NK-92 treated with Interleukin-12 subunit alpha and Interleukin-12 subunit beta, amount 100 ng/mL, for 24 hours (cell line): ENCODE data around the gene POLR2F.

Source experiments
- DNase-seq: peaks from one replicate; lab custom pipeline; 2025; lab: John Stamatoyannopoulos, UW

POLR2F gene

DNA sequence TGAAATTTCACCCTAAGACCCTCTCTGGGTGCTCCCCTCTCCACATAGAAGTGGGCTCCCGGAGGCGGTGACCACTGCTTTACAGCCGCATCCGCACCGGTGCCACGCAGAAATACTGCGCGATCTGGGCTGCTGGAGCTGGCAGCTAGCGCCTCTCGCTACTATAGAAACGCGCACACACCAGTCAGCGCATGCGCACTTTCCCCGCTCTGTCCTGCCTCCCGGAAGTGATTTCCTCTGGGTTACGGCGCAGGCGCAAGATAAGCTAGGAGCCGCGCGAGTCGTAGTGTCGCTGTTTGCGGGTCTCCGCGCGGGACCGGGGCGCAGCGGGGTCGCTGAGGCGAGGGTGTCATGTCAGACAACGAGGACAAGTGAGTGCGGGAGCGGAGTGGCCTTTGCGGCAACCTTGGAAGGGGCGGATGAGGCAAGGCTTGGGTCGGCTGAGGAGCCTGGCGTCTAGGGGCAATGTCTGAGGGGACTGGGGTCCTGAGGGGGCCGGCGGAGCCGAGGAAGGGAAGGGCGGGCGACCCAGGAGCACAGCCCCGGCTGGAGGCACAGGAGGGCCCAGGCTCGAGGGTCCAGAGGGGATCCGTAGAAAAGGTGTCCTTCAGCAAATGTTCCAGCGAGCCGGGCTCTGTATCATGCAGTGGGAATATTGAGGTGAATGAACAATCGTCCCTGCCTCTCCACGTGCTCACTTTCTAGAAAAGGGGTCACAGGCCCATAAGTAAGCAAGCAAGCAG is at the start of gene POLR2F, which contains the start of gene C22orf23:
POLR2F (plus strand) TSS at position 263 of the 743 bp plus-strand sequence; CDS start at position 352, 89 bp downstream.
C22orf23 (minus strand) TSS at position 165 of the 743 bp plus-strand sequence. CDS start 452 bp downstream, outside the sequence.
- peak; percentile 86 for DNase-seq

DNA sequence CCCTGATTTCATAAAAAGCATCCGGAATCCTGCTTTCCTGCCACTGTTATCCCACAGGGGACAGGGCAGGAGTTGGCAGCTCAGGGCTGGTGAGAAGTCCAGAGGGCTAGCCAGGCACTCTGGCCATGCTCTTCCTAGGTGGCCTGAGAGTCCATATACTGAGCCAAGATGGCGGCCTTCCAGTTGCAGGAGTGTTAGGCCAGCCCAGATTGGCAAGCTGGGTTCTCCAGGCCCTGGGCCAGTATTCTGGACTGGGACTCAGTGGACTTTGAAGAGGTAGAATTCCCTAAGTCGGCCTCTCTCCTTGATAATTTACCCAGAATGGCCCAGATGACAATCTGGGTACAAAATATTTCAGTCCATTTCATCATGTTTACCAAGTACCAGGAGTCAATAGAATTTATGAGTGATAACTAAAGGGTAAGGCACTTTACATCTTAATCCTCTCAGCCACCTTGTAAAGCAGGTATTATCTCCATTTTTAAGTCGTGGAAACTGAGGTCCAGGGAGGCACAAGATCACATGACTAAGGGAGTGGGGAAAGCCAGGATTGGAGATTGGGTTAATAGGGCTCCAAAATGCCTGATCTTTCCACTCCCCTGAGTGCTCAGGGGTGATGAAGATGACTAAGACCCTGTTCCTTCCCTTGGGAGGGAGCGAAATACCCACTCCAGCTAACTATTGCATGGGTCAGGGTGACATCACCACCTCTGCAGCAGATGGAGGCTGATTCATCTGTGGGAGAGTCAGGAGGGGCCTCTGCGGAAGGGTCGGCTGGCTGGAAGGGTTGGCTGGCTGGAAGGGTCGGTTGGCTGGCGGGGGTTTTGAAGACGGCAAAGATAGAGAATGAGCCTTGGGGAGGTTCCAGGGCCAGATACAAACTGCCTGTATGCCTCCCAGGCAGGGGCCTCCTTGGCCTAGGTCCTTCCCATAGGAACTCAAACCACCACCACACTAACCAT is 48.6 kb upstream of the POLR2F start:
- no peak for DNase-seq

DNA sequence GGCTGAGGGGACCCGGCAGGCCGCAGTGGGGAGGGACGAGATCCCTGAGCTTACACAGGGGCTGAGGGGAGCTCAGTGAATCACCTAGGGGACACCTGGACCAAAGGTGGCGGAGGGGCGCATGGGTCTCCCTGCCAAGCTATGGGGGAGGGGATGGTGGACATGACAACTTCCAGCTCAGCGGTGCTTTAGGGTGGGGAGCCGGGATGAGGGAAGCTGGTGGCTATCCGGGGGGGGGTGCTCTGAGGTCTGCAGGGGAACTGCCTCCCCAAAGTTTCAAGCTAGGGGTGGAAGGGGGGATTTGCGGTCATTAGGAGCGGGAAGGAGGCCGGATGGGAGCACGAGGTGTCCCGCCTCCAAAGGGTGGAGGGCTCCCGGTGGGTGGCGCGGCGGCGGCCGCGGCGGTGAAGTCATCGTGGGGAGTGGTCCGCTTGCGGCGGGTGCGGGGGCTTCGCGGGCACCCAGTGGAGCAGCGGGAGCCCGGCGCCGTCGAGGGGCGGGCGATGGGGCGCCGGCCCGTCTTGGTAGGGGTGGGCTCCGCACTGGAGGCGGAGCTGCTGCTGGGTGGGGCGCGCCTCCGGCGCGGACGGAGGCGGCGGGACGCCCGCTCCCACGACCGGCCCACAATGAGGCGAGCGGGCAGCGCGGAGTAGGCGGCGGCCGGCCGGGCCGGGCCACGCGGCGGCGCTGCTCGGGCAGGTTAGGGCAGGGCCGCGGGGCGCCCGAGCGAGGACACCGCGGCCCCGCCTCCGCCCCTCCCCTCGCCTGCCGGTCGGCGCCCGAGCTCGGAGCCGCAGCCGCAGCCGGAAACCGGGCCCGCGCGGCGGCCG is 47.8 kb upstream of the POLR2F start, which contains the start of gene MICALL1:
MICALL1 (plus strand) TSS at position 764 of the 830 bp plus-strand sequence. CDS start 126 bp downstream, outside the sequence.
- peak; percentile 25 for DNase-seq

DNA sequence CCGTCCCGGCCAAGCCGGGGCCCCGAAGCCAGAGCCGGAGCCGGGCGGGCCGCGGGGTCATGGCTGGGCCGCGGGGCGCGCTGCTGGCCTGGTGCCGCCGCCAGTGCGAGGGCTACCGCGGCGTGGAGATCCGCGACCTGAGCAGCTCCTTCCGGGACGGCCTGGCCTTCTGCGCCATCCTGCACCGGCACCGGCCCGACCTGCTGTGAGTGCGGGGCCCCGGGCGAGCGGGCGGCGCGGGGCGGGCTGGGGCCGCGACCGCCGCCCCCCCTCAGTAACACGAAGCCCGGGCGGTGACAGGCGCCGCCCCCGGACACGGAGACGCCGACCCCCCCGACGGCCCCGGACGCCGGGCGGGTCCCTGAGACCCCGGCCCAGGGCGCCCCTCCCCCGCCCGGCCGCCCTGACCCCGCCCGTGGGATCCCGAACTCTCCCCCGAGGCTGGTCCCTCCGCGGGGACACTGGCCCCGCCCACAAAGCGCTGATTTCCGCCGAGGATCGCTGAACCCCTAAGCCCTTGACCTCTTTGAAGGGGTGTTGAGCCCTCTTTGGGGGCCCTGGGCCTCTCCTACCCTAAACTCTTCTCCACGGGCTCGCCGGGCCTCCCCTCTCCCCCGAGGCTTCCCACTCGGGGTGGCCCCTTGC is 47.0 kb upstream of the POLR2F start:
- no peak for DNase-seq

DNA sequence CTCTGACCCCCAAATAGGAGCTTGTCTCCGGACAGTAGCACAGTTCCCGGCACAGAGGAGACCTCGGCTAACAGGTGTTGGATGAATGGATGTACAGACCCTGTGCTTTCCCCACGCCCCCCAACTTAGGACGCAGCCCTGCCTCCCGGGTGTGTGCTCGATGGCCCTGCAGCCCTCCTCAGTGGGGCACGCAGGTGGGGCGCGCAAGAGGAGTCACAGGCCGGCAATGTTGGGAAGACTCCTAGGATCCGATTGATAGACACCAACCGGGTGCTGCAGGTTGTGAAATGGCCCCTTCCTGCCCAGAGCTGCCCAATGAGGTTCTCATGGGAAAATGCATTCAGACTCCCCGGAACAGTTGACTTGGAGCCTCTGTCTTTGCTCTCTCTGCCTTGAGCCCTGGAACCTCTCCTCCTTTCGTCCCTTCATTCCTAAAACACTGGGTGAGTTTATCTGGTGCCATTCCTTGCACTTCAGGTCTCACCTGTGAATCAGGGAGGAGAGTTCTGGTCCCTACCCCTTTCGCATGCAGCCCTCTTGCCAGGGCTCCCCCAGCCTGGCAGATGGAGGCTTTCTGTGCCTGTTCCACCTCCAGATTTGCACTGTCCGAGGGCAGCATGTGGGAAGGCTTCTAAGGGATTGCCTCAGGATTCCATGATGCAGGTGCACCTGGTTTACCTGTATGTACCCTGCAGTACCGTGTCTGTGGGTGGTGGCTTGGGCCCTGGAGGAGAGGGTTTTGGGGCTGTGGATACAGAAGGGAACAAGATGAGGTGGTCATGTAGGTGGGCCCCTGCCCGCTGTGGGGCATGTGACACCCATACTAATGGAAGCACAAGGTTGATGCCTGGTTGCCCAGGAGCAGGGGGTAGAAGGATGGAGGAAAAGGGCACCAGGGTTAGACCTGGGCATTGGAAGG is 46.2 kb upstream of the POLR2F start:
- no peak for DNase-seq

DNA sequence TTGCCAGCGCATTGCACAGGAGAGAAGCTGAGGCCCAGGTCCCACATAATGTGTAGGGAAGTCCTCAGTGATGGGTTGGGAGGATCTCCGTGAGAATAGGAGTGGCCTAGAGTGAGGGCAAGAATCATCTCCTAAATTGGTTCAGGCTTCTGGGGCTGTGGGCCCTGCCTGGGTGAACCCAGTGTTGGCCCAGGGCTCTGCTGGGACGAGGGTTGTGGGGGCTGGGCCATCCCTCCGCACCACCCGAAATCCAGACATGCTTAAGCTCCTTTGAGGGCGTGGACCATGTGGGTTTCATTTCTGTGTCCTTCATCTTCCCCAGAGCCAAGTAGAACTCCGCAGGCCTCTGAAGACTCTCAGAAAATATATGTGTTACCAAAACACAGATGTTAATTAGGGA is 43.7 kb upstream of the POLR2F start:
- DNase-seq = no peak

DNA sequence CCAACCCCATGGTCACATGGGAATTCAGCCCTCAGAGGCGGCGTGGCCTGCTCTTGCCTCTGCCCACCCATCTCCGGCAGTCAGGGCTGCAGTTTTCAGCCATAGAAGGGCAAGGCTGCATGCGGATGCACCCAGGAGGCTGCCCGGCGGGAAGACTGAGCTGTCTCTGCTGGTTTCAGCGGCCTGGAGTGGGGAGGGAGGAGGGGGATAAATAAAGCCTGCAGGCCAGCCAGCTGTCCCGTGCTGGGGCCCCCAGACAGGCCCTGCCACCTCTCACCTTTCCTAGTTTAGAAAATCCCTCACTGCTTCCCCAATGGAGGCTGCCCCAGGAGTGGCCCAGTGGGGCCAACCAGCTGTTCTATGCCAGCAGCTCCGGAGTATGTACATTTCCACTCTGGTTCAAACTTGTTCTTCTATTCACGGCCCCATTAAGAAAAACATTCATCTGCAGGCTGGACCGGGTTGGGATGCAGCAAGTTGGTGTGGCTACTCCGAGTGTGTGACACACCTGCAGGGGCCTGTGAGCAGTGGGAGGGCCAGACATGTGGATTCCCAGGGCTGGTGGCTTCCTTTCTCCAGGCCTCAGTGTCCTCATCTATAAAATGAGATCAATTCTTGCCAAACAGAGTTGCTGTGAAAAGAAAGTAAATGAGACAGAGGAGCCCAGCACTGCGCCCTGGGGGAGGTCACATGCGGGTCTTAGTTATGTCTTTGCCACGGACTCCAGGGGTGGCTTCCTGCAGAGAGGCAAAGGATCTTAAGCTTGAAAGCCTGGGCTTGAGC is 42.4 kb upstream of the POLR2F start:
- no peak for DNase-seq

DNA sequence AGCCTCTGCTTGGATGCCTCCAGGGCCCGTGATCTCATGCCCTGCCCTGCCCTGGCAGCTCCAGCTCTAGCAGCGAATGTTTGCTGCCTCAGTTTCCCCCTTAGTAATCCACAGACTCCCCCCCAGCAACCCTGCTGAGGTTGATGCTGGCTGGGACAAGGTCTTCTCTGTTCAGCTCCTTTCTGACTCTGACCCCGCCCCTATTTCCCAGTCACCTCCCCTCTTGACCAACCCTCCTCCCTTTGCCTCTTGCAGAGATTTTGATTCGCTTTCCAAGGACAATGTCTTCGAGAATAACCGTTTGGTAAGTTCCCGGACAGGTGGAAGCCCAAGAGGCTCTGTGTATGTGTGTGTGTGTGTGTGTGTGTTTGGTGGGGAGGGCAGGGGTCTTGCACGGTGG is 41.8 kb upstream of the POLR2F start:
- no peak for DNase-seq

DNA sequence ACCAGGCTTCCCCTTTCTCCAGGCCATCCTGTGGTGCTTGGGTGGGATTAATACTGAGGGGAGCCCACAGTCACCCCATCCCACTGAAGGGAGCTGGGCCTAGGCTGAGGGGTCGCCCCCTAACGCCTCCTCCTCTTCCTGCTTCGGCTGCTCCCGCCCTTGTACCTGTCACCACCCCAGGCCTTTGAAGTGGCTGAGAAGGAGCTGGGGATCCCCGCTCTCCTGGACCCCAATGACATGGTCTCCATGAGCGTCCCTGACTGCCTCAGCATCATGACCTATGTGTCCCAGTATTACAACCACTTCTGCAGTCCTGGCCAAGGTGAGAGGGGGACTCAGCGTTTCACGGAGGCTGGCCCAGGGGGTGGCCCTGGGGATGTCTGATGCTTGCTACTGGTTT is 41.3 kb upstream of the POLR2F start:
- no peak for DNase-seq

DNA sequence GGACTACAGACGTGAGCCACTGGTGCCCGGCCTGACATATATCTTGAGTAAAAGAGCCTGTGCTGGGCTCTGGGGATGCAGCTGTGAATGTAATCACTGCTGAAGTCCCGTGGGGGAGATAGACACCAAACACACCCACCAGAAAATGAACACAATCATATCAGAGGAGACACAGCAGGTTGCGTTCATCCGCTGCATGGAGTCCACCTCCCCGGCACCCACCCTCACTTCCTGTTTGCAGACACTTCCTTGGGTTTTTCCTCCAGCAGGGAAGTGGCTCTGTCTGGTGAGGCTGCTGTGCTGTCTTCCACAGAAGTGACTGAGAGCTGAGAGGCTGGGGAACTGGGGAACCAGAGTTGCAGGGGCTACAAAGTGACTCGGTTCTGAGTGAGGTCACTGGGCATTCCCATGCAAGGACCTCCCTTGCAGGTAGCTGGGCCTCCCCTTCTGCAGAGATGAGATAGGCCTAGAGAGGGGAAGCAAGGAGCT is 40.2 kb upstream of the POLR2F start:
- no peak for DNase-seq

DNA sequence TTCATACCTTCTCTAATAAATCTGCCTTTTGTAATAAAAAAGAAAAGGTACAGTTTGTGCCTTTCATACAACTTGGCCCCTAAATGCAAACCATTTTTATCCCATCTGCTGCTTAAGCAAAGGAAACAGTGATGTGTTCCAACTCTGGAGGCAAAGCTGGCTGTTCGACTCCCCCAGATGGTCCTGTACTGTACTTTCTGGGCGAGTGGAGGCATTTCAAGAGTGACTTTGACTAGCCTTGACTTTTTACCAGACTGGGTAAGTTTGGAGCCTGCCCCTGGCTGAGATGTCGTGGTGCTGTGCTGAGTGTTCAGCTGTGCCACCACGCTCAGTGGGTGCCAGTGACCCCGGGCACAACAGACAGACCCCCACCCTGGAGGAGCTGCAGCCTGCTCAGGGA is 37.2 kb upstream of the POLR2F start:
- no peak for DNase-seq

DNA sequence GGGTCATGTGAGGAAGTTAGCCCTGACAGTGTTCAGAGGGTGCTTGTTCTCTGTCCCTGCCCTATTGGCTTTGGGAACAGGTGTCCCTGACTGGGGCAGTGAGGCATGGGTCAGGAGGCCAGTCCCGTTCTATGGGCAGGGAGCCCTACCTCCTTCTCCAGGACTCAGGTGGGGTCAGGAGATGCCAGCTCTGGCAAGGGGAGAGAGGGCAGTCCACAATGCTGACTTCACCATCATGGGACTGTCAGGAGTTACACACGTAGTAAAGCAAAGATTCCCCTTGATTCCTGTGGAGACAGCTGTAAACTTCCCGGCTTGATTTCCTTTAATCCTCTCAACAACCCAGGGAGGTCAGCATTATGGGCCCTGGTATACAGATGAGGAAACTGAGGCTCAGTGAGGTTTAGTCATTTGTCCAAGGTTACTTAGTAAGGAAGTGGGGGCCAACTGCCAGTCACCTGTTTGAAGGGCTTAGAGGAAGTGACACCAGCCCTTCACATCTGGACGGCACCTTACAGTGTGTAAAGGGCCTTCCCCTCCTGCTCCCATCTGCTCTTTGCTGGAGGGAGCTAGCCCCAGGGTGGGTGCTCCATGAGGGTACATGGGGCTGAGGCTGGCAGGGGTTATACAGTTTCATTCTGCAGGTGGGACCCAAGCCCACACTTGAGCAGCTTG is 35.5 kb upstream of the POLR2F start:
- no peak for DNase-seq

DNA sequence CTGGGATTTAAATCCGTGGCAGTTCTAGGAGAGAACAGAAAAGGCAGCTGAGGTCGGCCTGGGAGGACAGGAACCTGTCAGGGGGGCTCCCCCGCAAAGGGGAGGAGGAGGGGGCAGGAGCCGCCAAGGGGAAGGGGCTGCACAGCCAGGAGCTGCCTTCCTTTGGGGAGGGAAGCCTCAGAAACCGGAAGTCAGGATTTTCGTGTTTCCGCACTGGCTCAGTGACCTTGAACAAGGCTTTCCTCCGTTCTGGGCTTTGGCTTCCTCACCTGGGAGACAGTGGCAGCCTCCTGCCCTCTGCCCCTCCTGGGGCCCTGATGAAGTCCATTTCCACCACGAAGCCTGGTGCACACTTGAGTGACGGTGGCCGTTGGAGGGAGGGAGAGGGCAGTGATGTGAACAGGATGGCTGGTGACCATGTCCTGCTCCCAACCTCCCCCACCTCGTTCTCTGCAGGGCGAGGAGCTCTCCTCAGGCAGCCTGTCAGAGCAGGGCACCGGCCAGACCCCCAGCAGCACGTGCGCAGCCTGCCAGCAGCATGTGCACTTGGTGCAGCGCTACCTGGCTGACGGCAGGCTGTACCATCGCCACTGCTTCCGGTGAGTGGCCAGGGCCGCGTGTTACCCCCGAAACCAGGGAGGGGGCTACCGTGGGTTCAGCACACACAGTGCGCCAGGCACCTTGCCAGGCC is 34.8 kb upstream of the POLR2F start:
- DNase-seq = no peak

DNA sequence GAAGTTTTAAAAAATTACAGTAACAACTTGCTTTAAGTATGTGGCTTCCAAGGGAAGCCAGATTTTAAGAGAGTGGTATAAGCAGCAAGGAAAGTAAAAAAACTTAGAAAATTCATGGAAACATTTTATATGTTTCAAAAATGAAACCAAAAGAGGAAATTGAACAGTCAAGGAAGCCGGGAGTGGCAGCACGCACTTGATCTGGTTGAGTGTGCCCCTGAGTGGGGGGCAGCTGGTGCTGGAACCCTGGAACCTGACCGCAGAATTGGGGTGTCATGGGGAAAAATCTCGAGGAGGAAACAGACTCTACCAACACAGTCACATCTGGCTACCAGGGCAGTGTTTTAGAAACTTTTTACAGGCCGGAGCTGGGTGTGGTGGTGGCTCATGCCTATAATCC is 33.4 kb upstream of the POLR2F start:
- no peak for DNase-seq

DNA sequence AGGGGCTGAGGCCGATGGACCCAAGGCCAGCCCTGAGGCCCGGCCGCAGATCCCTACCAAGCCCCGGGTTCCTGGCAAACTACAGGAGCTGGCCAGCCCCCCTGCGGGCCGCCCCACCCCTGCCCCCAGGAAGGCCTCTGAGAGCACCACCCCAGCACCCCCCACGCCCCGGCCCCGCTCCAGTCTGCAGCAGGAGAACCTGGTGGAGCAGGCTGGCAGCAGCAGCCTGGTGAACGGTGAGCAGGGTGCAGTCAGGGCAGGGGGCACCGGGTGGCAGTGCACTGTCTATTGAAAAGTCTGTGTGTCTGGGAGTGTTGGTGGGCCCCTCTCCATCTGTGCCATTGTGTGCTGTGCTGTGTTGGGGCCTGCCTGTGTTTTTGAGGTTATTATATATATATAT is 31.3 kb upstream of the POLR2F start:
- DNase-seq = no peak

DNA sequence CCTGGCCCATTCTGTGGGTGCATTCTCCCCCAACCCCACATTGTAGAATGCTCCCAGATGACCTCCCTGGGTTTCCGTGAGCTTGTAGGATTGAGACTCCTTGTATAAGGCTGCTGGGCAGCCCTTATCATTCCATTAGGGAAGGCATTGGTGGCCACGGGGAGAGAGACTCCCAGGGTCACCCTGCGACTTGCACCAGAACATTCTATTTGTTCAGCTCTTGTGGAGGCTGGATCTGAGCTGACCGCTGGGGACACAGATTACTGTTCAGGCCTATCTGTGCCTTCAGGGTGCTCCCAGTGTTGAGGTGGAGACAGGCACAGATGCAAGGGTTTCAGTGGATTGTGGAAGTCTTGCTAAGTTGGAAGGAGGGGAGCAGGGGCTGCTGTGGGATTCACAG is 29.6 kb upstream of the POLR2F start:
- no peak for DNase-seq

DNA sequence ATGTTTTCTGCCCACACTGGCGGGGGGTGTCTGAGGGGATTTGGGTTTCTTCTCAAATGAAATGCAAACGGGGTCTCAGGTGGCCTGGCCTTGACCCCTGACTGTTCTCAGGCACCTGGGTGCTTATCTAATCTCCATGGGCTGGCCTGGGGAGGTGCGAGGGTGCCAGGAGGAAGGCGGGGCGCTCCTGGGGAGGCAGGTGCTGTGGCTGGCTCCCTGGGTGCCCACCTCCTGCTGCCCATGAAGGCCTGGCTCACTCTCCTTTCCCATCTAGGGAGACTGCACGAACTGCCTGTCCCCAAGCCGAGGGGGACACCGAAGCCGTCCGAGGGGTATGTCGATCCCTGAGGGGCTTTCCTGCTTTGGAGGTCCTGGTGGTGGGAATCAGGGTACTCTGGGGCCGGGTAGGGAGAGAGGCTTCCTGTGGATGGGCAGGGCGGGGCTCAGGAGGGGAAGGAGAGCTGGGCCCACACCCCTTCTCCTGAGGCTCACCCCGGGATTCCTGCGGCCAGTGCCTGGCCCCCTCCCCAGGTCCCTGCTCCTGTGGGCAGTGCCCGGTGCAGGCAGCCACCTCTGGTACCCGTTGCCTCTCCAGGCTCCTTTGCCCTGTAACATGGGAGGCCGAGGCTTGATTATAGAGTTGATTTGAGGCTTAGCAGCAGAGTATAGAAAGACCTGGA is 29.0 kb upstream of the POLR2F start:
- no peak for DNase-seq

DNA sequence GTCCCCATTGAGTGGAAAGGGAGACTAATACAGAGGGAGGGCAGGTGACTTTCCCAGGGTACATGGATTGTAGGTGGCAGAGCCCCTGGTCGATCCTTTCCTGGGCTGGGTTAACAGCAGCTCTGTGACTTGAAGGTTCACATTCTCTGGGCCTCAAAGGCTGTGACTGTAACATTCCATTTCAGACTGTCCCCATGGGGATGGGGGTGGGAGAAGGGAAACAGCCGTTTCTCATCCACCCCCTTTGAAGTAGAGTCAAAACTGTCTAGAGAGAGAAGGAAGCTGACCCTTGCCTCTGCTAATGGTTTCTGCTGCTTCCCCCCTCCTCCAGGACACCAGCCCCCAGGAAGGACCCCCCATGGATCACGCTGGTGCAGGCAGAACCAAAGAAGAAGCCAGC is 28.2 kb upstream of the POLR2F start:
- DNase-seq = no peak
